HG03060 (cell line): ENCODE data around the gene TEAD1.

ENCODE experiments used
- ATAC-seq: cut with Tn5 transposase; IDR thresholded peaks from one replicate; pipeline ENCODE4 v1.9.1; 2021; ENCODE audit warnings: low read depth, moderate number of reproducible peaks; ENCODE audit not compliant: unreplicated experiment

Gene TEAD1

DNA sequence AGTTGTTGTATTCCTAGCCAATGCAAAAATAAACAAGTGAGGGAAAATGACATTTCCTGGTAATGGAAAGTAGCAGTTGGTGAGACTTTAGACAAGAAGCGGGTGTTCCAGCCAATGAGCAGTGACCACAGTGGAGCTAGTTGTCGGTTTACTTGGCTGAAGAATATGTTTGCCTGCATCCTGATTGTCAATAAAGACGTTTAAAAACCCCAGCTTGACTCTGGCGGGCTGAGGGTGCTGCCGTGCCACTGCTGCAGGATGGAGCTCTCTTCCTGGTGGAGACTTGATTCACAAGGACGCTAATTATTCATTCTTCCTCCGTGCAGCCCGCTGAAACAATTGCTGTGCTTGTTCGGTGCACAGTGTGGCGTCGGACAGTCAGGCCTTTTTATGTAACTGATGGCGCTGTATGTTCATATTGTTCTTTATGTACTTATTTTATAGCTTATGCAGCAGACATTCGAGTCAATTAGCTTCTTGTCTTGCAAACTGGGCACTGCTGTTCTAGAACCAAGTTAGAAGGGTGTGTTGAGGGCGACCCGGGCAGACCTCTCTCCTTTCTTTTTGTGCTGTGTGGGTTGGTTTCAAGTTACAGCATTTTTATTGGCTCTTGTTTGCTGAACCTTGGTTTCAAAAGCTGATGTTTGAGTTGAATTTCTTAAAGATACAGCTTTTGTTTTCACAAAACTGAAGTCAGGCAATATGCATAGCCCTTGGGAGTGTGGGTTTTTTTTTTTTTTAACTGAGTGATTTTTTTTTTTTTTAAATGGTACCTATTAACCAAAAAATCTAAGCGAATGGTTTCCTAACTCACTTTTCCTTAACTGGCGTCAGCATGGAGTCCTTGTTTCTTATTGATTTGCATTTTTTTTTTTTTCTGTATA, 153.9 kb downstream of the TEAD1 start:
- ATAC-seq: no peak

GRCh38 chr11:12829131-12829530, 154.9 kb downstream of the TEAD1 start:
- ATAC-seq: no peak

GRCh38 chr11:12829540-12830314, 155.5 kb downstream of the TEAD1 start:
- no peak for ATAC-seq

DNA sequence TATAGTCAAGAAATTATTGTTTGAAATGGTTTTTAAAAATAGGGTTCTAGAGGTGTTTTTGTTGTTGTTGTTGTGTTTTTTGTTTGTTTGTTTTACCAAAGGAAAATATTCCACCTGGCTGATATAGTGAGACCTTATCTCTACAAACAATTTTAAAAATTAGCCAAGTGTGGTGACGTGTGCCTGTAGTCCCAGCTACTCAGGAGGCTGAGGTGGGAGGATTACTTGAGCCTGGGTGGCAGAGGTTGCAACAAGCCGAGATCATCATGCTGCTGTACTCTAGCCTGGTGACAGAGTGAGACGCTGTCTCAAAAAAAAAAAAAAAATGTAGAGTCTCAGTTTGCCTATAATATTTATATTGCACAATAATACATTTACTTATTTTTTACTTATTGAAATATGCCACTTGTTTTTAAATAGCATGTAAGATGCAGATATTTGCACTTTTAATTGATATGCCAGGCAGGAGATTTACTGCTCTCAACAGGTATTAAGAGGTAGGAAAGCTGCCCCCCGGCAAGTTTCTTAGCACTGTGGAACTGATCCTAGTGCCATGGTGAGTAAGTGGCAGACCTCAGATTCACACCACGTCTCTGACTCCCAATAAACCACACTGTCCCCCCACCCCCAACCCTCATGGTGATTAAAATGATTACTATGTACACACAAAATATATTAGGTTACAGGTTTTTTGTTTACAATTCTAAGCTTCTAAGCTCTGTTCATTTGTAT, 157.4 kb downstream of the TEAD1 start:
- ATAC-seq: no peak

- ATAC-seq: no peak
Observed at GRCh38 chr11:12832480-12833224, 158.4 kb downstream of the TEAD1 start.

DNA sequence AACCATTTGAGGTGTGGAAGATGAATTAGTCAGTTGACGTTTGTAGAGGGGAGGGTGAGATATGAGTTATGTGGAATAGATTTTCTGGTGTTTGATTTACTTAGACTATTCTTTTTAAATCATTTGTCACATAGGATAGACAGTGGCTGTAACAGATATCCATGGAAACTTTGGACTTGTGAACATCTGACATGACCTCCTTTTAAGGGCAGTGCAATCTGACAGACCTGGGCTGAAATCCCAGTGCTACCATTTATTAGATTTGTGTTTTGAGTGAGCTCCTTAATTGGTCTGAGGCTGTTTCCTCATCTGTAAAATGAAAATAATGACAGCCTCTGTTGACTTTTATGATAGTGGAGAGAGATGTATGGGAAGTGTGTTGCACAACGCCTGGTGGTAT, 159.9 kb downstream of the TEAD1 start:
- ATAC-seq: no peak

- ATAC-seq: no peak
Observed at GRCh38 chr11:12834630-12835029, 160.4 kb downstream of the TEAD1 start.

GRCh38 chr11:12835286-12835685, 161.1 kb downstream of the TEAD1 start:
- ATAC-seq: no peak

DNA sequence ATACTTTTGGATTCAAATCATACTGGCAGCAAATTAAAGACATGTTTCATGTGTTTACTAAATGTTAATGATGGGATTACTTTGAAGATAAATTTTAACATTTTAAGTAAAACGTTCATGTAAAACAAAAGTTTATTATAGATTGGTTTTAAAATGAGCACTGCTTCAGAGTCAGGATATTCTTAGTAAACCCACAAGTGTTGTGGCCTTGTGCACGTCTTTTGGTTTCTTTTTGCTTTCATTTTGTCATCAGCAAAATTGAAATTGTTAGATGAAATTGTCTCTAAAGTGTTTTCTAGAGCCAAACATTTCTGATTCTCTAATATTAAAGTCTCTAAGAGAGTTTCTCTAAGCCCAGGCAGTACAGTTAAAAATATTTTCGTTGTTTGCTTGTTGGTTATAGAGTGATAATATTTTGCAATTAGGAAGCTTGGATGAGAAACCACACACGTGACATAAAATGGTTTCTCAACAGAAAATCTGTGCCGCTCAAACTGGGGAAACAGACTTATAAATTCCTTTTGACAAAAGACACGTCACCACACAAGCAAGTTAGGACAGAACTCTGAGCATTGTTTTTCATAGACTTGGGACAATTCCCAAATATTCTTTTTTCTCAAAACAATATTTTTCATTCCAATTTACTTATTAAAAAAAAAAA, 164.4 kb downstream of the TEAD1 start:
- no peak for ATAC-seq

- ATAC-seq: no peak
Observed at GRCh38 chr11:12840871-12841660, 166.8 kb downstream of the TEAD1 start.

- no peak for ATAC-seq
Observed at GRCh38 chr11:12841946-12842630, 167.9 kb downstream of the TEAD1 start.

DNA sequence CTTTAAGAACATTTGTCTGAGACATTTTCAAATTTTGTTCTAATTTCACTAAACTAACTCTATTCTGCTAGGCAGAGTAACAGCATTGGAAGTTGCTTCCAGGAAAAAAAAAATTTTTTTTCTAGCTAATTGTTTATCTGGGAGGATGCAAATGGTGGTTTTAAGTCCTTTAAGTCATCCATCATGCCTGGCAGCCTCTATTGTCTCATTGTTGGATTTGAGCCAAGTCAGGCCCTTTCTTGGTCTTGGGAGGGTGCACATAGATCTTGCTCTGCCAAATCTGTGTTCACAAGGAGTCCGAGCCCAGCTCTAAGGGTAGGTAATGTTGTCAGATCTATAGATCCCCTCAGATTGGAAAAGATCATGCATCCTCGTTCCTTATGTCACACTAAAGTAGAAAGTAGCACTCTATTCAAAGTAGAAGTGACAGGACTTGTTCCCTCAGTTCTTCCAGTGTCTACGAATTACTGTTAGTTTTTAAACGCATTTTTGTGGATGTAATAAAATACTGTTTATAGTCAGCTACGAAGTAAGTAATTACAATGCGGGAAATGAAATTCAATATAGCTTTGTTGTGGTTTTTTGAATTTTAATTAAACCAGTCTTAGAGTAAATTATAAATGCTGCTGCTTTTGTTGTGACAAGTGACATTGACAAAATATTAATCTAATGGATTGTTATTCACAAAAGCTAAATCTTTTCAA, 168.9 kb downstream of the TEAD1 start:
- ATAC-seq: no peak

DNA sequence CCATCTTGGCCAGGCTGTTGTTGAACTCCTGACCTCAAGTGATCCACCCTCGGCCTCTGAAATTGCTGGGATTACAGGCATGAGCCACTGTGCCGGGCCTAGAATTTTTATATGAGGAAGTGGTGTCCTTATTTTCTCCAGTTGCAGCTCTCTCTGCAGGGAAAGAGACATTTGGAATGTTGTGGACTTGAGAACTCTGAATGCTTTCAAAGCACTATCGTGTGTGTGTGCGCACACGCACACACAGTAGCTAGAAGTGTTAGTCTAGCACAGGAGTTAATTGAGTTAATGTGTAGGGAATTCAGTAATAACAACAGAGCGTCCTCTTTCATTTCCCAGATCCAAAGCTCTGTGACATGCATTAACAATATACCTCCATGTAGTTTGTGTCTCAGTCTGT, 170.9 kb downstream of the TEAD1 start:
- ATAC-seq: no peak

GRCh38 chr11:12845739-12846358, 171.6 kb downstream of the TEAD1 start:
- no peak for ATAC-seq

DNA sequence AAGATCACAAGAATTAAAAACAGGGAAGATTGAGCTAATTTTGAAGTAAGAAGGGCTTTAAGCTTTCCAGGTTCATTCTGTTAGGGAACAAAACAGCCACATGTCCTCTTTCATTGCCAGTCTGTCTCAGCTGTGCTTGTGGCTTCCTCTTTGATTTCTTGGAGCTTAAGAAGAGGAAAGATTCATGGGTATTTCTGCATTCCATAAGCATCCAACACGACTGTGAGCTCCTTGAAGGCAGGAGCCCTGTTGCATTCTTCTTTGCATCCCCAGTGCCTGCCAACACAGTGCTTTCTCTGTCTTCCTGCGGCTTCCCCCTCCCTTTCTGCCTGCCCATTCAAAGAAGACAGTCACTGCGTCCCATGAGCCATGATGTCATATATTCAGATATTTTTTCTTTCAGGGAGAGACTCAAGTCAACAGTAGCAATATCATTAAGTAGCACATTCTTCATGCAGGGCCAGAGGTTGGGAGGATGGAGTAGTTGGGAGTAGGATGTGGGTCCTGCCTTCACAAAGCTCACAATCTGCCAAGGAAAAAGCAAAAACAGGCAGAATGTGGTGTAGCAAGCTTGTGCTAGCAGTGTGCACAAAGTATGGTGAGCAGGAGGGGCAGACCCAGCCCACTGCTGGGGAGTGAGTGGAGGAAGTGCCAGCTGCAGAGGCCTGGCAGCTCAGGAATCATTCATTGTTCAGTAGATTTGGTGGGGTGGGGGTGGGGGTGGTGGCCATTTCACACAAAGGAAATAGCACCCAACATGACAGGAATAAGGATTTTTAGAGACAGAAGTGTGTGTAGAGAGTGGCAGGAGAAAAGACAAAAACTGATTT, 172.8 kb downstream of the TEAD1 start:
- ATAC-seq: no peak

DNA sequence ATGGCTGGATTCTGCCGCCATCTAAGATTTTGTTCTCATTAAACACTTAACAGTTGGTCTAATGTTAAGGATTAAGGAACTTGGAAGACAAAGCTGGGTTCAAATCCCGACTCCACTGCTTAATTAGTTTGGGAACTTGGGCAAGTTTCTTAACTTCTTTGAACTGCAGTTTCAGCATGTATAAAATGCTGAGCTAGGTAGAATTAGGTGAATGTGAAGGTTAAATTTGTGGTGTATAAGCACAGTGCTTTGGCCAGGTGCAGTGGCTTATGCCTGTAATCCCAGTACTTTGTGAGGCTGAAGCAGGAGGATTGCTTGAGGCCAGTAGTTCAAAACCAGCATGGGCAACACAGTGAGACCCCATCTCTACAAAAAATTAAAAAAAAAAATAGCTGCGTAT, 174.2 kb downstream of the TEAD1 start:
- ATAC-seq: no peak

- ATAC-seq: no peak
Observed at GRCh38 chr11:12853325-12853651, 179.1 kb downstream of the TEAD1 start.
